ENCODE data around the gene CALML3.

The CALML3 gene

GRCh38 chr10:5502061-5502521 lies 22.7 kb upstream of the CALML3 start:
- H3K9ac ChIP-seq (ENCODE audit: low read depth, low read length) = no peak overlapping the region
- no peak overlapping the region for H3K27ac ChIP-seq (ENCODE audit: low read depth, low read length)
- no peaks in the 10 kb centered on the region for H3K4me1 ChIP-seq (ENCODE audit: control insufficient read depth, insufficient read depth, low read length)
- no peaks in the 10 kb centered on the region for H3K36me3 ChIP-seq (ENCODE audit: control insufficient read depth, insufficient read depth, low read length)
- H3K9me3 ChIP-seq (ENCODE audit: control insufficient read depth, insufficient read depth, low read length) = no peaks in the 10 kb centered on the region
- H3K4me3 ChIP-seq (ENCODE audit: low read depth, low read length) = no peak overlapping the region
- H3K27me3 ChIP-seq (ENCODE audit: control insufficient read depth, insufficient read depth, low read length) = no peaks in the 10 kb centered on the region

DNA sequence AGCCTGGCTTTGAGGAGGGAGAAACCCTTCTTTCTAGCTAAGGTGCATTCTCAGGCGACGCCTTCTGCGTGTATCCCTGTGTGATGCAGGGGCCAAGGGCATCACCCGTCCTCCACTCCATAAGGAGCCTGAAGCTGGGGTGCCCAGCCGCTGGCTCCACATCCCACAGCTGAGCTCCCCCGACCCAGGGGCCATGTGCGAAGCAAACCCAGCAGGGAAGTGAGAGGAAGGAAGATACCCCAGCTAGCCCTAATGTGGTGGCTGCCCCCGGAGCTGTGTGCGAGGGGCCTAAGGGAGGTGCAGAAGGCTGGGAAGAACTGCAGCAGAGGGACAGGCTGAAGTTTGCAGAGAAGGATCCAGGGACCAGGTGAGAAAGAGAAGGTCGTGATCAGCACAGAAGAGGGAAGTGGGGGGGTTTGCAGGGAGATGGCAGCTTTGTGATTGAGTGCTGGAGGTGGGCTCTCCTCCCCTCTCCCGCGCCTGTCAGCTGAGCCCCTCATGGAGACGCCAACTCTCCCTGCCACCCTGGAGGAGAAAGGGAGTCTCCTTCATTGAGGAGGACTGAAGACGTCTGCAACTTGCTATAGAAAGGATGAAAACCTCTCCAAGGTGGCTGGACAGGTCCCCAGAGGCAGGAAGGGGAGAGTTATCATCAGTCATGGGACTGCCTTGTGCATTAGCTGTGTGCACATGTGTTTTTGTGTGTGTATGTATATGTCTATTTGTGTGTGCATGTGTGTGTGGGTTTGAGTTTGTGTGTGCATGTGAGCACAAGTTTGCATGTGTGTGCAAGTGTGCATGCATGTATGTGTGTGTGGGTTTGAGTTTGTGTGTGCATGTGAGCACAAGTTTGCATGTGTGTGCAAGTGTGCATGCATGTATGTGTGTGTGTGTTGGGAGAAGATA lies 21.9 kb upstream of the CALML3 start:
- Histone ChIP-seq H3K27me3 (ENCODE audit: control insufficient read depth, insufficient read depth, low read length) (no peaks in the 10 kb centered on the region), H3K9ac (ENCODE audit: low read depth, low read length) (no peak overlapping the region), H3K4me3 (ENCODE audit: low read depth, low read length) (no peak overlapping the region), H3K9me3 (ENCODE audit: control insufficient read depth, insufficient read depth, low read length) (no peaks in the 10 kb centered on the region), H3K27ac (ENCODE audit: low read depth, low read length) (no peak overlapping the region), H3K4me1 (ENCODE audit: control insufficient read depth, insufficient read depth, low read length) (no peaks in the 10 kb centered on the region), H3K36me3 (ENCODE audit: control insufficient read depth, insufficient read depth, low read length) (no peaks in the 10 kb centered on the region)

DNA sequence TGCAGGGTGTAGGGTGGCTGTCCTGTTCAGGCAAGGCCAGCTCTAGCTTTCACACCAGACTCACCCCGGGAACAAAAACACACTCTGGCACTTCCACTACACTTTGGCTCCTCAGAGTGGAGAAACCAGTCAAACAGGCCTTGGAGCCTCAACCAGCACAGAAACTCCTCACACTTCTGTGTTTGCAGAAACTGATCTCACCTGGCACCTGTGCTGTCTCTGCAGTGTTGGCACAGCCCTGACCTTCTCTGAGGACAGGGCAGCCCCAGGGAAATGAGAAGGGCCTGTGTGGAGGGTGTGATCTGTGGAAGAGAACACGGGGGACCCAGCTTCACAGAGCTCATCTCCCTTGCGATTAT lies 21.3 kb upstream of the CALML3 start:
- H3K36me3 ChIP-seq (ENCODE audit: control insufficient read depth, insufficient read depth, low read length) = no peaks in the 10 kb centered on the region
- no peaks in the 10 kb centered on the region for H3K9me3 ChIP-seq (ENCODE audit: control insufficient read depth, insufficient read depth, low read length)
- no peak overlapping the region for H3K4me3 ChIP-seq (ENCODE audit: low read depth, low read length)
- no peak overlapping the region for H3K9ac ChIP-seq (ENCODE audit: low read depth, low read length)
- no peaks in the 10 kb centered on the region for H3K4me1 ChIP-seq (ENCODE audit: control insufficient read depth, insufficient read depth, low read length)
- no peak overlapping the region for H3K27ac ChIP-seq (ENCODE audit: low read depth, low read length)
- H3K27me3 ChIP-seq (ENCODE audit: control insufficient read depth, insufficient read depth, low read length) = no peaks in the 10 kb centered on the region

DNA sequence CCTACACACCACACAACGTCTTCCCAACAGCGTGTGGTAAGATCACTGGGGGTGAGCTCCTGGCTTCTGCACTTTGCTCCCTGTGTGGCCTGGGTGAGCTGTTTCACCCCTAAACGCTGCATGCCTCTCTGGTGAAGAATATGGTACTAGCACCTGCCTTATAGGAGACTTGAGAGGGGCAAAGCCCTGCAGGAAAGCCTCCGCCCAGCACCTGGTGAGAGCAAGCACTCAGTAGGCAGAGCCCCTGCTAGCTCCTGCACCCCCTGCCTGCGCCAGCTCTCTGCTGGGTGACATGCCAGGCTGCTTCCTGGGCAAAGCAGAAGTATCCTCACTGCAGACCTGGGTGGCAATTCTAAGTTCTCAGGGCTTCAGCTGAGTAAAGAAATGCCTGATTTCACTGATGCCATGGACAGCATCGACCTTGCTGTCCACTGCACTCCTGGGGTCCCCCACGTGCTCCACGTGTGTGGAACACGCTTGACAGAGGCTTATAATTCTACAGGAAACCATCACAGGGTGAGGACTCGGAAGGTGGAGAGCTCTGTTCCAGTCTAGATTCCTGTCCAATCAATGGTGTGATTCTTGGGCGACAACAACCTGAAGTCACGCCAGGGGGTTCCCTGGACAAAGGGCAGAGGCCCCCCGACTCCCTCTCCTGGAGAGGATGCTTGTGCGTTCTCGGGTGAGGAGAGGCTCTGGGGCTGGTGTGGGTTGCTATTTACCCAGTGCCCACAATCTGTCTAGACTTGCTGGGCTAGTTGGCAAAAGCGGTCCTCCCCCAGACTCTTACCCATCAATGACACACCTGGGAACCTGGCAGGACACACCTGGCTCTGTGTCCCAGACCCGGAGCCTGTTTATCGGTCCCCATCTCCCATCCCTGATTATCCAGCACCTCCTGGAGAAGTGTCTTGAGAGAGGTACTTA lies 20.4 kb upstream of the CALML3 start:
- H3K9ac ChIP-seq (ENCODE audit: low read depth, low read length) = no peak overlapping the region
- no peaks in the 10 kb centered on the region for H3K9me3 ChIP-seq (ENCODE audit: control insufficient read depth, insufficient read depth, low read length)
- H3K27me3 ChIP-seq (ENCODE audit: control insufficient read depth, insufficient read depth, low read length) = no peaks in the 10 kb centered on the region
- no peaks in the 10 kb centered on the region for H3K36me3 ChIP-seq (ENCODE audit: control insufficient read depth, insufficient read depth, low read length)
- no peaks in the 10 kb centered on the region for H3K4me1 ChIP-seq (ENCODE audit: control insufficient read depth, insufficient read depth, low read length)
- no peak overlapping the region for H3K4me3 ChIP-seq (ENCODE audit: low read depth, low read length)
- no peak overlapping the region for H3K27ac ChIP-seq (ENCODE audit: low read depth, low read length)

DNA sequence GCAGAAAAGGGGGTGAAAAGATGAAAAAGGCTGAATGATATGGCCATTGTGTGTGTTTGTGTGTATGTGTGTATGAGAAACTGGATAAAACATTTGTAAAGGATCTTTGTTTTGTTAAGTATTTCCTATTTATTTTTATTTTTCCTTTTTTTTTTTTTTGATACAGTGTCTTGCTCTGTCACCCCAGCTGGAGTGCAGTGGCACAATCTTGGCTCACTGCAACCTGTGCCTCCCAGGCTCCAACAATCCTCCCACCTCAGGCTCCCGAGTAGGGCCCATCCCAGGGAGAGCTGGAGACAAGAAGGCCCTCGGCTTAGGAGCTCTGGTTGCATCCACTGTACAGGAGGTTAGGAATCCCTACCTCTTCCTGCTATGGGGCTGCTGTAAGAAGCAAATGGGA lies 18.5 kb upstream of the CALML3 start:
- no peak overlapping the region for H3K4me3 ChIP-seq (ENCODE audit: low read depth, low read length)
- H3K36me3 ChIP-seq (ENCODE audit: control insufficient read depth, insufficient read depth, low read length) = no peaks in the 10 kb centered on the region
- no peak overlapping the region for H3K27ac ChIP-seq (ENCODE audit: low read depth, low read length)
- no peaks in the 10 kb centered on the region for H3K4me1 ChIP-seq (ENCODE audit: control insufficient read depth, insufficient read depth, low read length)
- H3K27me3 ChIP-seq (ENCODE audit: control insufficient read depth, insufficient read depth, low read length) = no peaks in the 10 kb centered on the region
- no peak overlapping the region for H3K9ac ChIP-seq (ENCODE audit: low read depth, low read length)
- H3K9me3 ChIP-seq (ENCODE audit: control insufficient read depth, insufficient read depth, low read length) = no peaks in the 10 kb centered on the region

- Histone ChIP-seq H3K9me3 (ENCODE audit: control insufficient read depth, insufficient read depth, low read length) (no peaks in the 10 kb centered on the region), H3K4me1 (ENCODE audit: control insufficient read depth, insufficient read depth, low read length) (no peaks in the 10 kb centered on the region), H3K4me3 (ENCODE audit: low read depth, low read length) (no peak overlapping the region), H3K36me3 (ENCODE audit: control insufficient read depth, insufficient read depth, low read length) (no peaks in the 10 kb centered on the region), H3K9ac (ENCODE audit: low read depth, low read length) (no peak overlapping the region), H3K27ac (ENCODE audit: low read depth, low read length) (no peak overlapping the region), H3K27me3 (ENCODE audit: control insufficient read depth, insufficient read depth, low read length) (no peaks in the 10 kb centered on the region)
Measured at GRCh38 chr10:5506751-5507648, 17.8 kb upstream of the CALML3 start.

- Histone ChIP-seq H3K27ac (ENCODE audit: low read depth, low read length) (no peak overlapping the region), H3K27me3 (ENCODE audit: control insufficient read depth, insufficient read depth, low read length) (no peaks in the 10 kb centered on the region), H3K36me3 (ENCODE audit: control insufficient read depth, insufficient read depth, low read length) (no peaks in the 10 kb centered on the region), H3K9ac (ENCODE audit: low read depth, low read length) (no peak overlapping the region), H3K4me1 (ENCODE audit: control insufficient read depth, insufficient read depth, low read length) (no peaks in the 10 kb centered on the region), H3K4me3 (ENCODE audit: low read depth, low read length) (no peak overlapping the region), H3K9me3 (ENCODE audit: control insufficient read depth, insufficient read depth, low read length) (no peaks in the 10 kb centered on the region)
Measured at GRCh38 chr10:5507649-5508131, 17.1 kb upstream of the CALML3 start.

- no peaks in the 10 kb centered on the region for H3K27me3 ChIP-seq (ENCODE audit: control insufficient read depth, insufficient read depth, low read length)
- H3K9me3 ChIP-seq (ENCODE audit: control insufficient read depth, insufficient read depth, low read length) = no peaks in the 10 kb centered on the region
- H3K4me1 ChIP-seq (ENCODE audit: control insufficient read depth, insufficient read depth, low read length) = no peaks in the 10 kb centered on the region
- no peak overlapping the region for H3K27ac ChIP-seq (ENCODE audit: low read depth, low read length)
- no peak overlapping the region for H3K9ac ChIP-seq (ENCODE audit: low read depth, low read length)
- H3K4me3 ChIP-seq (ENCODE audit: low read depth, low read length) = no peak overlapping the region
- no peaks in the 10 kb centered on the region for H3K36me3 ChIP-seq (ENCODE audit: control insufficient read depth, insufficient read depth, low read length)
Measured at GRCh38 chr10:5508161-5508604, 16.6 kb upstream of the CALML3 start.

GRCh38 chr10:5508786-5509185 lies 16.0 kb upstream of the CALML3 start:
- H3K4me3 ChIP-seq (ENCODE audit: low read depth, low read length) = no peak overlapping the region
- H3K36me3 ChIP-seq (ENCODE audit: control insufficient read depth, insufficient read depth, low read length) = no peaks in the 10 kb centered on the region
- no peak overlapping the region for H3K27ac ChIP-seq (ENCODE audit: low read depth, low read length)
- H3K4me1 ChIP-seq (ENCODE audit: control insufficient read depth, insufficient read depth, low read length) = no peaks in the 10 kb centered on the region
- no peaks in the 10 kb centered on the region for H3K27me3 ChIP-seq (ENCODE audit: control insufficient read depth, insufficient read depth, low read length)
- H3K9me3 ChIP-seq (ENCODE audit: control insufficient read depth, insufficient read depth, low read length) = no peaks in the 10 kb centered on the region
- H3K9ac ChIP-seq (ENCODE audit: low read depth, low read length) = no peak overlapping the region

DNA sequence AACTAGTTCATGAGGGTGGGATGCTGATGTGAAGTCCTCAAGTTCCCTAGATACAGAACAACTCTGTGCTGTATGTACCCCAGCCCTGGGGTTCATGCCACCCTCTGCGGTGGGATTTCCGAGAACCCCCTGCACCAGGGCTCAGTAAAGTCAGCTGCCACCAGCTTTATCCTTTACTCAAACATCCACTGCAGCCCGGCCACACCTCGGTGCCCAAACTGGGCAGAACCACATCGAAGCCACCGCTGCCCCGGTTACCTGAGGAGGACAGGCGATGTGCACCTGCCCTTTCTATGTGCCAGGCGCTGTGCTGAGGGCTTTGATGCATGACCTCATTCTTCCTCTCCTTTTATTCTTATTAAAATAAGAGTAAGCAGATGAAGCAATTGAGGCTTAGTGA lies 15.5 kb upstream of the CALML3 start:
- no peaks in the 10 kb centered on the region for H3K27me3 ChIP-seq (ENCODE audit: control insufficient read depth, insufficient read depth, low read length)
- no peak overlapping the region for H3K9ac ChIP-seq (ENCODE audit: low read depth, low read length)
- no peaks in the 10 kb centered on the region for H3K4me1 ChIP-seq (ENCODE audit: control insufficient read depth, insufficient read depth, low read length)
- no peak overlapping the region for H3K4me3 ChIP-seq (ENCODE audit: low read depth, low read length)
- no peaks in the 10 kb centered on the region for H3K9me3 ChIP-seq (ENCODE audit: control insufficient read depth, insufficient read depth, low read length)
- H3K36me3 ChIP-seq (ENCODE audit: control insufficient read depth, insufficient read depth, low read length) = no peaks in the 10 kb centered on the region
- H3K27ac ChIP-seq (ENCODE audit: low read depth, low read length) = no peak overlapping the region
